CD4-positive, alpha-beta T cell (primary cell): ENCODE data around the gene B9D1. TPM values are rescaled to one million over a fixed set of nuclear protein-coding genes. Genes with fewer than 3 reads are reported as not detected.

Source experiments
- ATAC-seq: fragments of 200-7000 bp; cut with Tn5 transposase; one replicate; pipeline ENCODE4 v1.10.0; 2022; ENCODE audit warnings: mild to moderate bottlenecking; ENCODE audit not compliant: poor library complexity
- CTCF ChIA-PET: fragments of 350-600 bp; sonication (Branson Sonifier 250); formaldehyde crosslinking; loops from one replicate; lab custom pipeline; 2021; ENCODE audit warnings: antibody characterized with exemption, inconsistent platforms; lab: Charles Lee
- POLR2A ChIA-PET: fragments of 350-600 bp; sonication (Branson Sonifier 250); formaldehyde crosslinking; loops from one replicate; lab custom pipeline; 2021; ENCODE audit warnings: antibody characterized with exemption, inconsistent platforms; lab: Charles Lee
- DNase-seq, 14 experiments: peaks; one replicate each; pipeline ENCODE4 v3.0.0-alpha.2; 2013 to 2020; ENCODE audit warnings: mixed read lengths in 2 of 14
- H3K27ac ChIP-seq, 2 donors: one replicate each; pipeline versions ENCODE4 v1.5.1 to v1.7.0; 2013; ENCODE audit warnings: low read length in 2 of 2, low read depth in 1 of 2, mild to moderate bottlenecking in 1 of 2
- H3K27me3 ChIP-seq, 2 experiments: 1 replicate in 1 of 2; 2 replicates in 1 of 2; pipeline versions ENCODE4 v1.6.1 to v1.7.0; 2013; ENCODE audit warnings: low read length in 2 of 2, control low read depth in 1 of 2, mild to moderate bottlenecking in 1 of 2, moderate library complexity in 1 of 2; ENCODE audit not compliant: insufficient read depth in 2 of 2, control insufficient read depth in 1 of 2
- H3K36me3 ChIP-seq: one replicate; pipeline ENCODE4 v1.6.1; 2013; ENCODE audit warnings: low read length, control low read depth; ENCODE audit not compliant: insufficient read depth
- H3K4me1 ChIP-seq: one replicate; pipeline ENCODE4 v1.6.1; 2013; ENCODE audit warnings: low read length, control low read depth; ENCODE audit not compliant: insufficient read depth
- H3K4me3 ChIP-seq: one replicate; pipeline ENCODE4 v1.5.1; 2013; ENCODE audit warnings: mild to moderate bottlenecking, low read length, moderate library complexity
- H3K9me3 ChIP-seq, 2 experiments: 1 replicate in 1 of 2; 2 replicates in 1 of 2; pipeline versions ENCODE4 v1.6.1 to v1.7.0; 2013; ENCODE audit warnings: low read length in 2 of 2, mild to moderate bottlenecking in 2 of 2, control low read depth in 1 of 2, moderate library complexity in 1 of 2; ENCODE audit not compliant: control insufficient read depth in 1 of 2, insufficient read depth in 1 of 2
- H3K27ac Mint-ChIP-seq: one replicate; pipeline ENCODE4 v1.8.0; 2020; ENCODE audit warnings: mixed read lengths
- H3K27me3 Mint-ChIP-seq: one replicate; pipeline ENCODE4 v1.8.0; 2021; ENCODE audit warnings: mixed read lengths
- H3K36me3 Mint-ChIP-seq: one replicate; pipeline ENCODE4 v1.8.0; 2021; ENCODE audit warnings: low read depth, mixed read lengths
- H3K4me1 Mint-ChIP-seq: one replicate; pipeline ENCODE4 v1.8.0; 2021; ENCODE audit warnings: low read depth, mixed read lengths
- H3K4me3 Mint-ChIP-seq: one replicate; pipeline ENCODE4 v1.8.0; 2020; ENCODE audit warnings: mild to moderate bottlenecking, mixed read lengths
- H3K9me3 Mint-ChIP-seq: one replicate; pipeline ENCODE4 v1.8.0; 2020; ENCODE audit warnings: mixed read lengths
- CTCF ChIP-seq: fragments of 200-600 bp; IDR thresholded peaks from one replicate; pipeline ENCODE4 v1.8.0; 2022; ENCODE audit warnings: antibody characterized with exemption, mild to moderate bottlenecking
- intact Hi-C, 2 experiments: fragments of 100-400 bp; cut with DNase I in 1 of 2; cut with micrococcal nuclease in 1 of 2; formaldehyde crosslinking; loops; one replicate each; pipeline versions ENCODE4 v1.15.1 to v1.9.0; 2023 to 2025; cut with DNase I, micrococcal nuclease
- total RNA-seq, 174 experiments: library from RNA in 2 of 174; stranded (reverse) in 2 of 174; gene quantifications; one replicate each; pipeline ENCODE4 v1.2.3 and lab custom pipeline; 2021 to 2026

The B9D1 gene
- total RNA-seq, 2 experiments from 2014 or later: 0.66 to 0.73 TPM

- H3K27me3 Mint-ChIP-seq: peaks cover 3% of the 10 kb centered on the region
- no peaks in the 10 kb centered on the region for H3K36me3 Mint-ChIP-seq
- H3K4me3 Mint-ChIP-seq: no peak overlapping the region
- DNase-seq (no peak), ATAC-seq (no peak)
- peaks cover 0 to 4% of the 10 kb centered on the region in 2 experiments for H3K27me3 ChIP-seq
- no peak overlapping the region for H3K4me3 ChIP-seq
- intact Hi-C loops: no loop called here
- H3K27ac ChIP-seq: no peak overlapping the region
- ChIA-PET CTCF (no interaction called here), POLR2A (interaction anchor here (0.8 kb wide), 1 partner anchor 11 kb away, joined by 3 read pairs; no protein-coding TSS in a partner anchor)
- H3K27ac Mint-ChIP-seq: no peak overlapping the region
- TF ChIP-seq CTCF: no peak
- H3K36me3 ChIP-seq: no peaks in the 10 kb centered on the region
- H3K4me1 ChIP-seq: no peaks in the 10 kb centered on the region
- H3K9me3 ChIP-seq: no peaks in the 10 kb centered on the region
- H3K4me1 Mint-ChIP-seq: no peaks in the 10 kb centered on the region
- no peaks in the 10 kb centered on the region for H3K9me3 Mint-ChIP-seq
Measured at GRCh38 chr17:19298569-19299213, 63.8 kb downstream of the B9D1 start.

- no peak overlapping the region for H3K27ac ChIP-seq
- H3K27me3 ChIP-seq: peaks cover 0 to 6% of the 10 kb centered on the region in 2 experiments
- Mint-ChIP-seq H3K4me1 (no peaks in the 10 kb centered on the region), H3K27me3 (no peaks in the 10 kb centered on the region), H3K27ac (no peak overlapping the region), H3K36me3 (no peaks in the 10 kb centered on the region), H3K9me3 (no peaks in the 10 kb centered on the region), H3K4me3 (no peak overlapping the region)
- no peak overlapping the region for H3K4me3 ChIP-seq
- intact Hi-C loops: no loop called here
- no peaks in the 10 kb centered on the region for H3K36me3 ChIP-seq
- ATAC-seq (no peak), DNase-seq (no peak)
- no peak for TF ChIP-seq CTCF
- no peaks in the 10 kb centered on the region for H3K9me3 ChIP-seq
- H3K4me1 ChIP-seq: no peaks in the 10 kb centered on the region
- POLR2A ChIA-PET: no interaction called here
- CTCF ChIA-PET: no interaction called here
Measured at GRCh38 chr17:19296786-19297778, 65.4 kb downstream of the B9D1 start.

DNA sequence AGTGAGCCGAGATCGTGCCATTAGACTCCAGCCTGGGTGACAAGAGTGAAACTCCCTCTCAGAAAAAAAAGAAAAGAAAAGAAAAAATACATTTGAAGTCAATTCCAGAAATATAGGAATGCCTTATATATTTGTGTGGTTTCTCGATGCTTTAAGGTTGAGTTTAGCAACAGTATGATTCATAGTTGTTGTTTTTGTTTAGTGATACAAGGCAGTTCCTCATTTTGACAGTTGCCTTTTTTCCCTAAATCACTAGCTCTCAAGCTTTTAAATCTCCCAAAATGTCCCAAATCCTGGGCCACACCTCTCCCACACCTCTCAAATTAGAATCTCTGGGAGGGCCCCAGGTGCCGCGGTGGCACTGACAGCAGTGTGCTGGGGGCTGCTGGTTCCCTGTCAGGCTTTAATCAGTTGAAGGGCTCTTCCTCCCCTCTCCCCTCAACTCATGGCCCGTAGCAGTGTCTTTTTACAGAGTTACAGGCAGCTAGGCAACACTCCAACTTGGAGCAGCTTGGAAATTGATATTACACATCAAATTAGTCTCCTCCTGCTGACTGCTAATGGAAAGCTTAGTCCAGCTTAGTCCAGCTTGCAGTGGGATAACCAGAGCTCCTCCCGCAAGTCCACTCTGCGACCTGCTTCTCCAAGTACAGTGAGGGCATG, 66.9 kb downstream of the B9D1 start:
- DNase-seq (no peak), ATAC-seq (no peak)
- H3K36me3 Mint-ChIP-seq: no peaks in the 10 kb centered on the region
- no peak for TF ChIP-seq CTCF
- ChIA-PET POLR2A (no interaction called here), CTCF (no interaction called here)
- intact Hi-C loops: no loop called here
- no peak overlapping the region for H3K27ac Mint-ChIP-seq
- Histone ChIP-seq H3K36me3 (no peaks in the 10 kb centered on the region), H3K9me3 (no peaks in the 10 kb centered on the region), H3K27ac (no peak overlapping the region), H3K27me3 (peaks cover 0 to 2% of the 10 kb centered on the region in 2 experiments), H3K4me1 (no peaks in the 10 kb centered on the region), H3K4me3 (no peak overlapping the region)
- no peak overlapping the region for H3K4me3 Mint-ChIP-seq
- H3K4me1 Mint-ChIP-seq: no peaks in the 10 kb centered on the region
- H3K9me3 Mint-ChIP-seq: no peaks in the 10 kb centered on the region
- H3K27me3 Mint-ChIP-seq: no peaks in the 10 kb centered on the region
